Measurements from ENCODE around the gene RNF214.

DNA sequence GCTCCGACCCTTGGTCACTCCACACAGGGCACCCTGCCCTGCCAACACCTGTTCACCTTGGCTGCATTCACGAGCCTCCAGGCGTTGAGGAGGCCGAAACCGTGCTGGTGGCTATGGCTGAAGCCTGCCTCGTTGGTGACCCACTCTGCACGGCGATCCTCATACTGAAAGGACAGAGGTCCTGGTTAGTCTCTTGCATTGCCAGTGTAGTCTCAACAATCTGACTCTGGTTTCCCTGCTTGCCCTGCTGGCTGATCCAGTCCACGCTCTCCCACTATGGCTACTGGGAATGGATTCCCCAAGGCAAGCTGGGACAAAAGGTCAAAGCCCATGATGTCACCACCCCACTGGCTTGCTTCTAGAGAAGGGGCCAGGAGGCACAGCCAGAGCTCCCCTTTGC lies 13.5 kb upstream of the RNF214 start:
- TF ChIP-seq, protein P1, sequence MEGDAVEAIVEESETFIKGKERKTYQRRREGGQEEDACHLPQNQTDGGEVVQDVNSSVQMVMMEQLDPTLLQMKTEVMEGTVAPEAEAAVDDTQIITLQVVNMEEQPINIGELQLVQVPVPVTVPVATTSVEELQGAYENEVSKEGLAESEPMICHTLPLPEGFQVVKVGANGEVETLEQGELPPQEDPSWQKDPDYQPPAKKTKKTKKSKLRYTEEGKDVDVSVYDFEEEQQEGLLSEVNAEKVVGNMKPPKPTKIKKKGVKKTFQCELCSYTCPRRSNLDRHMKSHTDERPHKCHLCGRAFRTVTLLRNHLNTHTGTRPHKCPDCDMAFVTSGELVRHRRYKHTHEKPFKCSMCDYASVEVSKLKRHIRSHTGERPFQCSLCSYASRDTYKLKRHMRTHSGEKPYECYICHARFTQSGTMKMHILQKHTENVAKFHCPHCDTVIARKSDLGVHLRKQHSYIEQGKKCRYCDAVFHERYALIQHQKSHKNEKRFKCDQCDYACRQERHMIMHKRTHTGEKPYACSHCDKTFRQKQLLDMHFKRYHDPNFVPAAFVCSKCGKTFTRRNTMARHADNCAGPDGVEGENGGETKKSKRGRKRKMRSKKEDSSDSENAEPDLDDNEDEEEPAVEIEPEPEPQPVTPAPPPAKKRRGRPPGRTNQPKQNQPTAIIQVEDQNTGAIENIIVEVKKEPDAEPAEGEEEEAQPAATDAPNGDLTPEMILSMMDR (conservative IDR thresholded peaks at IDR 0.05; ENCODE audit: low read length), result no peak
- TF ChIP-seq EZH2phosphoT487 (IDR thresholded peaks at IDR 0.05; ENCODE audit: borderline replicate concordance), result no peak
